ENCODE data around the gene CHP1. TPM values are rescaled to one million over a fixed set of nuclear protein-coding genes. Genes with fewer than 3 reads are reported as not detected.
A peak's percentile ranks its signal among the peaks of the same experiment; 100 is the strongest.
"Not testable (repeated sequence)": the region's sequence is repeated elsewhere in the genome, so short reads cannot be mapped to it uniquely, and the experiment has no call there.

The CHP1 gene
- total RNA-seq, 6 experiments from 2014 or later = 104 to 131 (median 117) TPM

- no peaks in the 10 kb centered on the region for H3K9me3 Mint-ChIP-seq
- no peak for DNase-seq
- H3K27ac Mint-ChIP-seq = no peak overlapping the region
Measured at GRCh38 chr15:41307679-41308078, 76.6 kb downstream of the CHP1 start.

GRCh38 chr15:41309226-41309905, 78.3 kb downstream of the CHP1 start:
- TF ChIP-seq CTCF (IDR thresholded peaks at IDR 0.05) = no peak
- H3K4me1 Mint-ChIP-seq (ENCODE audit: low read depth) = no peaks in the 10 kb centered on the region
- H3K27me3 Mint-ChIP-seq (ENCODE audit: insufficient read depth) = no peaks in the 10 kb centered on the region
- no peaks in the 10 kb centered on the region for H3K9me3 Mint-ChIP-seq
- H3K4me3 Mint-ChIP-seq = no peak overlapping the region
- peaks cover 7% of the 10 kb centered on the region for H3K36me3 Mint-ChIP-seq (ENCODE audit: low read depth)
- no peak for DNase-seq
- H3K27ac Mint-ChIP-seq = no peak overlapping the region

More at GRCh38 chr15:41307679-41308078, 76.6 kb downstream of the CHP1 start:
- H3K4me1 Mint-ChIP-seq (ENCODE audit: low read depth) = no peaks in the 10 kb centered on the region
- no peak overlapping the region for H3K4me3 Mint-ChIP-seq
- peaks cover under 1% of the 10 kb centered on the region; the same call in 1 of the 2 replicates for H3K36me3 Mint-ChIP-seq (ENCODE audit: low read depth)
- no peak for TF ChIP-seq CTCF (IDR thresholded peaks at IDR 0.05)
- no peaks in the 10 kb centered on the region for H3K27me3 Mint-ChIP-seq (ENCODE audit: insufficient read depth)

- H3K27ac Mint-ChIP-seq; H3K4me1 Mint-ChIP-seq (ENCODE audit: low read depth); H3K4me3 Mint-ChIP-seq; H3K27me3 Mint-ChIP-seq (ENCODE audit: insufficient read depth); H3K9me3 Mint-ChIP-seq; DNase-seq; H3K36me3 Mint-ChIP-seq (ENCODE audit: low read depth): not testable (repeated sequence)
Measured at GRCh38 chr15:41320805-41321330, 89.8 kb downstream of the CHP1 start.

GRCh38 chr15:41323611-41324010, 92.5 kb downstream of the CHP1 start:
- H3K27me3 Mint-ChIP-seq (ENCODE audit: insufficient read depth) = no peaks in the 10 kb centered on the region
- H3K4me3 Mint-ChIP-seq = no peak overlapping the region
- no peak for DNase-seq
- H3K4me1 Mint-ChIP-seq (ENCODE audit: low read depth) = no peaks in the 10 kb centered on the region
- H3K9me3 Mint-ChIP-seq = no peaks in the 10 kb centered on the region
- no peak for TF ChIP-seq CTCF (IDR thresholded peaks at IDR 0.05)
- no peak overlapping the region for H3K27ac Mint-ChIP-seq
- H3K36me3 Mint-ChIP-seq (ENCODE audit: low read depth) = peaks cover 16% of the 10 kb centered on the region

GRCh38 chr15:41331281-41331680, 100.2 kb downstream of the CHP1 start:
- peaks cover 21% of the 10 kb centered on the region for H3K4me1 Mint-ChIP-seq (ENCODE audit: low read depth)
- H3K36me3 Mint-ChIP-seq (ENCODE audit: low read depth) = peaks cover 16% of the 10 kb centered on the region; the same call in 1 of the 2 replicates
- H3K9me3 Mint-ChIP-seq = no peaks in the 10 kb centered on the region; the same call in 1 of the 2 replicates
- TF ChIP-seq CTCF (IDR thresholded peaks at IDR 0.05) = no peak
- H3K27me3 Mint-ChIP-seq (ENCODE audit: insufficient read depth) = peaks cover 6% of the 10 kb centered on the region; the same call in 1 of the 2 replicates
- H3K4me3 Mint-ChIP-seq = peak overlapping the region; percentile 99
- DNase-seq = no peak
- peak overlapping the region; percentile 98 for H3K27ac Mint-ChIP-seq

Other genes with a start within 250 kb of the CHP1 start
- gene INO80, start 115.0 kb upstream of the CHP1 start, total RNA-seq (2021; fragmentation: NEBNext Ultra II Directional; extraction: Animal tissue kit (Norgen Biotek cat#: 25700)) = 10 to 100 TPM; 18.3 to 23.6 (median 19.4) TPM
- gene EXD1, start 511 bp upstream of the CHP1 start, total RNA-seq (2021; fragmentation: NEBNext Ultra II Directional; extraction: Animal tissue kit (Norgen Biotek cat#: 25700)) = not detected
- gene OIP5, start 101.3 kb downstream of the CHP1 start, total RNA-seq (2021; fragmentation: NEBNext Ultra II Directional; extraction: Animal tissue kit (Norgen Biotek cat#: 25700)) = 1 to 10 TPM; 4.1 to 8.0 (median 7.1) TPM
- 10 to 100 TPM; 30.9 to 69.0 (median 63.6) TPM for gene NUSAP1, start 101.6 kb downstream of the CHP1 start, total RNA-seq (2021; fragmentation: NEBNext Ultra II Directional; extraction: Animal tissue kit (Norgen Biotek cat#: 25700))
- 10 to 100 TPM; 21.5 to 27.5 (median 25.5) TPM for gene NDUFAF1, start 171.2 kb downstream of the CHP1 start, total RNA-seq (2021; fragmentation: NEBNext Ultra II Directional; extraction: Animal tissue kit (Norgen Biotek cat#: 25700))
- gene RTF1, start 185.8 kb downstream of the CHP1 start, total RNA-seq (2021; fragmentation: NEBNext Ultra II Directional; extraction: Animal tissue kit (Norgen Biotek cat#: 25700)) = 10 to 100 TPM; 32.3 to 38.3 (median 35.8) TPM